ENCODE measurements around the gene SLC26A4.

The SLC26A4 gene

GRCh38 chr7:107667341-107667740, 6.7 kb downstream of the SLC26A4 start:
- no peak for TF ChIP-seq CTCF (IDR thresholded peaks at IDR 0.05; ENCODE audit: control insufficient read depth, extremely low read depth, insufficient read depth)
- no peak for DNase-seq (ENCODE audit: low read depth)
- H3K4me3 ChIP-seq (ENCODE audit: low read depth, low read length), result no peak overlapping the region

DNA sequence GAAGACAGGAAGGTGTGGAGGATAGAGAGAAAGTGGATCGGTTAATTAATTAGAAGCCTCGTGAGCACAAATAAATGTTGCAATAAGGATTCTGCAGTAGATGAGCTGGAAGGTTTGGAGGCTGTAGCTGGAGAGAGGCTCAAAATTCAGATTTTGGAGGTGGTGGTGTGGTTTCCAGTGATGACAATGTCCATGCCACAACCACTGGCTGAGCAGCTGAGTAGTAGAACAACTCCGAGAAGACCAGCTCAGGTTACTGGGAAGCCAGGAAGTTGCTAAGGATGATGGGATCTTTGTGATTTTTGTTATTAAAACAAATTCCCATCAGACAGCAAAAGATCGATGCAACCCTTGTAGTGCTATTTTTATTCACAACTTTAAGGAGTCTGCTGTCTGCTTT, 7.7 kb downstream of the SLC26A4 start:
- H3K4me3 ChIP-seq (ENCODE audit: low read depth, low read length), result no peak overlapping the region
- no peak for DNase-seq (ENCODE audit: low read depth)
- no peak for TF ChIP-seq CTCF (IDR thresholded peaks at IDR 0.05; ENCODE audit: control insufficient read depth, extremely low read depth, insufficient read depth)

- TF ChIP-seq CTCF (IDR thresholded peaks at IDR 0.05; ENCODE audit: control insufficient read depth, extremely low read depth, insufficient read depth), result no peak
Observed at GRCh38 chr7:107672183-107672582, 11.6 kb downstream of the SLC26A4 start.

GRCh38 chr7:107676249-107676648, 15.6 kb downstream of the SLC26A4 start:
- no peak for DNase-seq (ENCODE audit: low read depth)
- H3K4me3 ChIP-seq (ENCODE audit: low read depth, low read length), result no peak overlapping the region
- no peak for TF ChIP-seq CTCF (IDR thresholded peaks at IDR 0.05; ENCODE audit: control insufficient read depth, extremely low read depth, insufficient read depth)

More at GRCh38 chr7:107672183-107672582, 11.6 kb downstream of the SLC26A4 start:
- no peak overlapping the region for H3K4me3 ChIP-seq (ENCODE audit: low read depth, low read length)
- no peak for DNase-seq (ENCODE audit: low read depth)

- DNase-seq (ENCODE audit: low read depth), result no peak
- no peak for TF ChIP-seq CTCF (IDR thresholded peaks at IDR 0.05; ENCODE audit: control insufficient read depth, extremely low read depth, insufficient read depth)
- H3K4me3 ChIP-seq (ENCODE audit: low read depth, low read length), result no peak overlapping the region
Observed at GRCh38 chr7:107678110-107678753, 17.6 kb downstream of the SLC26A4 start.

DNA sequence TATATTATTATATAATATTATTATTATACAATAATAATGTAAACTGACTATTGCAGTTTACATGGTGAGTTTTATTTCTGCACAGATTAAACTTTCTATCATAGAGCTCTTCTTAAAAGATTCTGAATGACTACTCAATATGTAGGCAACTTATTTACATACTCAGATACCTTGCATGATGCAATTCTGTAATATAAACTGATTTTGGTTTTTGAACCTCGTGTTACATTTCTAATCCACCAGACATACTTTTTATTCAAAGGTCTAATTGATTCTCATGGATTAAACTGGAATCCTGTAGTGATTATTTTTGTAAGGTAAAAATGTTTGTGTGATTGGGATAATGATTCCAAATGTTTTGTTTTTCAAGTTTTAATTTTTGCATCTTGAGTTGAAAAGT, 19.9 kb downstream of the SLC26A4 start:
- H3K4me3 ChIP-seq (ENCODE audit: low read depth, low read length), result no peak overlapping the region
- no peak for TF ChIP-seq CTCF (IDR thresholded peaks at IDR 0.05; ENCODE audit: control insufficient read depth, extremely low read depth, insufficient read depth)
- DNase-seq (ENCODE audit: low read depth), result no peak

DNA sequence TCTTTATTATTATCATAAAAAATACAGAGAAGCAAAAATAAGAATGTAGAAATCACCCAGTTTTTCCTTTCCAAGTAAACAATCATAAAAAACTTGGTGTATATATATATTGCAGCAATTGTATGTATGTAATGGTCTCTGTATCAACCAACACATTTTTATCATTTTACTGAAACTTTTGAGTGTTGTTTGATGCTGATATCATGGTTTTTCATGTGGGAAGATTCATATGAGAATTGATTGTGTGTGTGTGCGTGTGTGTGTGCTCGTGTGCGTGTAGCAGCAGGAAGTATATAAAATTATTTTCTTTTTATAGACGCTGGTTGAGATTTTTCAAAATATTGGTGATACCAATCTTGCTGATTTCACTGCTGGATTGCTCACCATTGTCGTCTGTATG, 22.3 kb downstream of the SLC26A4 start:
- DNase-seq (ENCODE audit: low read depth), result no peak
- H3K4me3 ChIP-seq (ENCODE audit: low read depth, low read length), result no peak overlapping the region
- no peak for TF ChIP-seq CTCF (IDR thresholded peaks at IDR 0.05; ENCODE audit: control insufficient read depth, extremely low read depth, insufficient read depth)
